CD14-positive monocyte (primary cell): ENCODE data around the gene ASTN1. TPM values are rescaled to one million over a fixed set of nuclear protein-coding genes. Genes with fewer than 3 reads are reported as not detected.

ENCODE experiments used
- DNase-seq, 3 donors: peaks; one replicate each; pipeline ENCODE4 v3.0.0-alpha.2; 2011 to 2022
- H2AFZ ChIP-seq: 2 replicates; pipeline ENCODE4 v1.6.0; 2012; ENCODE audit warnings: mild to moderate bottlenecking, low read depth, low read length, inconsistent platforms; ENCODE audit not compliant: insufficient read depth, poor library complexity, severe bottlenecking
- H3K27ac ChIP-seq, 2 donors: 1 replicate in 1 of 2; 2 replicates in 1 of 2; pipeline ENCODE4 v1.5.1; 2012 to 2013; ENCODE audit warnings: low read length in 2 of 2, control low read depth in 1 of 2, inconsistent platforms in 1 of 2, low read depth in 1 of 2, mild to moderate bottlenecking in 1 of 2
- H3K27me3 ChIP-seq, 2 donors: one replicate each; pipeline versions ENCODE4 v1.6.0 to v1.6.1; 2011 to 2013; ENCODE audit warnings: low read length in 2 of 2; ENCODE audit not compliant: control insufficient read depth in 2 of 2, insufficient read depth in 2 of 2
- H3K36me3 ChIP-seq, 2 donors: replicated peaks in 1 of 2; 1 replicate in 1 of 2; 2 replicates in 1 of 2; pipeline versions ENCODE4 v1.5.1 to v1.6.1; 2012 to 2013; ENCODE audit warnings: low read length in 2 of 2, control low read depth in 1 of 2, inconsistent platforms in 1 of 2, mild to moderate bottlenecking in 1 of 2; ENCODE audit not compliant: insufficient read depth in 2 of 2, control insufficient read depth in 1 of 2
- H3K4me1 ChIP-seq, 2 donors: 1 replicate in 1 of 2; 2 replicates in 1 of 2; pipeline versions ENCODE4 v1.5.1 to v1.6.1; 2012 to 2013; ENCODE audit warnings: low read length in 2 of 2, control low read depth in 1 of 2, inconsistent platforms in 1 of 2, mild to moderate bottlenecking in 1 of 2, moderate library complexity in 1 of 2; ENCODE audit not compliant: insufficient read depth in 2 of 2, control insufficient read depth in 1 of 2
- H3K4me2 ChIP-seq: replicated peaks from 2 replicates; pipeline ENCODE3; 2012; ENCODE audit warnings: low read length, moderate library complexity, mild to moderate bottlenecking; ENCODE audit not compliant: poor library complexity, severe bottlenecking; ENCODE audit errors: extremely low read depth
- H3K4me3 ChIP-seq, 3 experiments: fragments of 200-600 bp in 1 of 3; sonication (generic) in 1 of 3; replicated peaks in 1 of 3; 1 replicate in 2 of 3; 2 replicates in 1 of 3; pipeline ENCODE4 v1.5.1; 2011 to 2013; ENCODE audit warnings: low read length in 3 of 3, mild to moderate bottlenecking in 3 of 3, control low read depth in 2 of 3, low read depth in 2 of 3, inconsistent platforms in 1 of 3, moderate library complexity in 1 of 3
- H3K79me2 ChIP-seq: 2 replicates; pipeline ENCODE4 v1.6.0; 2012; ENCODE audit warnings: mild to moderate bottlenecking, control low read depth, inconsistent platforms, low read length, moderate library complexity; ENCODE audit not compliant: insufficient read depth
- H3K9ac ChIP-seq: 2 replicates; pipeline ENCODE4 v1.6.0; 2017; ENCODE audit warnings: low read length, mild to moderate bottlenecking; ENCODE audit not compliant: insufficient read depth, poor library complexity, severe bottlenecking
- H3K9me3 ChIP-seq, 2 donors: replicated peaks in 1 of 2; 1 replicate in 1 of 2; 2 replicates in 1 of 2; pipeline versions ENCODE4 v1.5.1 to v1.6.1; 2012 to 2013; ENCODE audit warnings: low read length in 2 of 2, control low read depth in 1 of 2; ENCODE audit not compliant: control insufficient read depth in 1 of 2, insufficient read depth in 1 of 2
- H4K20me1 ChIP-seq: 2 replicates; pipeline ENCODE4 v1.6.0; 2012; ENCODE audit warnings: mild to moderate bottlenecking, low read length, control low read depth, moderate library complexity; ENCODE audit not compliant: insufficient read depth
- H3K27ac Mint-ChIP-seq, 7 donors: one replicate each; pipeline ENCODE4 v1.8.0; 2020; ENCODE audit warnings: mild to moderate bottlenecking in 7 of 7, mixed read lengths in 7 of 7, moderate library complexity in 6 of 7, inconsistent platforms in 2 of 7
- H3K27me3 Mint-ChIP-seq, 3 donors: one replicate each; pipeline ENCODE4 v1.8.0; 2021 to 2022; ENCODE audit warnings: low read depth in 3 of 3, mild to moderate bottlenecking in 3 of 3, mixed read lengths in 3 of 3, moderate library complexity in 3 of 3, inconsistent platforms in 1 of 3
- H3K36me3 Mint-ChIP-seq, 2 donors: one replicate each; pipeline ENCODE4 v1.8.0; 2020; ENCODE audit warnings: mixed read lengths in 2 of 2, inconsistent platforms in 1 of 2, mild to moderate bottlenecking in 1 of 2
- H3K4me1 Mint-ChIP-seq: one replicate; pipeline ENCODE4 v1.8.0; 2020; ENCODE audit warnings: mild to moderate bottlenecking, mixed read lengths
- H3K4me3 Mint-ChIP-seq, 2 donors: one replicate each; pipeline ENCODE4 v1.8.0; 2020; ENCODE audit warnings: mild to moderate bottlenecking in 2 of 2, mixed read lengths in 2 of 2, moderate library complexity in 1 of 2
- H3K9me3 Mint-ChIP-seq, 7 donors: one replicate each; pipeline ENCODE4 v1.8.0; 2020 to 2022; ENCODE audit warnings: mixed read lengths in 7 of 7, mild to moderate bottlenecking in 6 of 7, moderate library complexity in 6 of 7, inconsistent platforms in 2 of 7
- CTCF ChIP-seq: fragments of 200-600 bp; IDR thresholded peaks from one replicate; pipeline ENCODE4 v1.8.0; 2022; ENCODE audit warnings: antibody characterized with exemption, mild to moderate bottlenecking
- WGBS: methylation state at CpG from one replicate; pipeline ENCODE4 v1.1.5; 2013; ENCODE audit warnings: missing lambda C conversion rate; ENCODE audit not compliant: insufficient coverage; 5-methylcytosine and 5-hydroxymethylcytosine counted together
- intact Hi-C, 2 donors: fragments of 100-400 bp; cut with micrococcal nuclease; formaldehyde crosslinking; loops; one replicate each; pipeline versions ENCODE4 v1.15.0 to v1.15.1; 2023
- polyA plus RNA-seq, 3 donors: library from polyadenylated mRNA; depleted of rRNA in 1 of 3; unstranded in 2 of 3; stranded (reverse) in 1 of 3; fragments of 300-500 nt in 2 of 3; fragments of >200 nt in 1 of 3; fragmentation: Illumina TruSeq in 2 of 3; gene quantifications; 1 replicate in 2 of 3; 2 replicates in 1 of 3; pipeline ENCODE4 v1.2.3, GENCODE V29; 2012 to 2021

The ASTN1 gene
- polyA plus RNA-seq, 3 donors: not detected

GRCh38 chr1:177116941-177117340 lies 47.6 kb downstream of the ASTN1 start:
- Histone ChIP-seq H3K4me1 (no peaks in the 10 kb centered on the region), H3K79me2 (no peaks in the 10 kb centered on the region), H4K20me1 (no peaks in the 10 kb centered on the region), H3K4me3 (no peak overlapping the region), H3K4me2 (no peak overlapping the region), H2AFZ (no peak overlapping the region), H3K36me3 (no peaks in the 10 kb centered on the region), H3K9me3 (no peaks in the 10 kb centered on the region), H3K27ac (no peak overlapping the region), H3K9ac (no peak overlapping the region), H3K27me3 (no peaks in the 10 kb centered on the region)
- TF ChIP-seq CTCF: no peak
- no peak for DNase-seq
- Mint-ChIP-seq H3K9me3 (peaks cover 0 to 7% (median 2%) of the 10 kb centered on the region in 7 donors), H3K36me3 (no peaks in the 10 kb centered on the region), H3K4me1 (no peaks in the 10 kb centered on the region), H3K27me3 (no peaks in the 10 kb centered on the region), H3K4me3 (no peak overlapping the region), H3K27ac (no peak overlapping the region)
- intact Hi-C loops: no loop called here
- WGBS: 100% methylated on average over 1 of the region's 4 CpGs

- Histone ChIP-seq H3K27me3 (no peaks in the 10 kb centered on the region), H3K36me3 (no peaks in the 10 kb centered on the region), H3K9ac (no peak overlapping the region), H3K27ac (no peak overlapping the region), H3K79me2 (no peaks in the 10 kb centered on the region), H2AFZ (no peak overlapping the region), H3K4me2 (no peak overlapping the region), H3K4me1 (no peaks in the 10 kb centered on the region), H4K20me1 (no peaks in the 10 kb centered on the region), H3K4me3 (no peak overlapping the region), H3K9me3 (no peaks in the 10 kb centered on the region)
- Mint-ChIP-seq H3K27me3 (peaks cover 0 to 1% (median 0%) of the 10 kb centered on the region in 3 donors), H3K4me1 (no peaks in the 10 kb centered on the region), H3K9me3 (peaks cover 0 to 4% (median 0%) of the 10 kb centered on the region in 7 donors), H3K27ac (no peak overlapping the region), H3K4me3 (no peak overlapping the region), H3K36me3 (no peaks in the 10 kb centered on the region)
- intact Hi-C loops: no loop called here
- no CpG with 5 or more reads among the region's 4 CpGs for WGBS
- DNase-seq: no peak
- TF ChIP-seq CTCF: no peak
These were observed 57.7 kb downstream of the ASTN1 start for GRCh38 chr1:177106614-177107365.
